H1 (cell line): ENCODE data around the gene DHRS7B. TPM values are rescaled to one million over a fixed set of nuclear protein-coding genes. Genes with fewer than 3 reads are reported as not detected.

Experiments used
- CTCF ChIA-PET: fragments of 300-600 bp; sonication (Branson Sonifier 250); formaldehyde crosslinking; loops from one replicate; lab custom pipeline; 2021; ENCODE audit not compliant: partially characterized antibody; lab: Charles Lee
- POLR2A ChIA-PET: fragments of 300-600 bp; sonication (Branson Sonifier 250); formaldehyde crosslinking; loops from one replicate; lab custom pipeline; 2021; ENCODE audit warnings: inconsistent platforms; ENCODE audit not compliant: partially characterized antibody; lab: Charles Lee
- DNase-seq, 2 experiments: peaks; one replicate each; pipeline versions ENCODE4 v3.0.0 to v3.0.0-alpha.2; 2010 to 2022; ENCODE audit warnings: low spot score in 2 of 2, low read depth in 1 of 2, mixed read lengths in 1 of 2
- FAIRE-seq: peaks from 2 replicates; lab custom pipeline; 2011; peaks lifted over from hg19 to GRCh38; lab: Jason Lieb, UNC
- H2AFZ ChIP-seq: 2 replicates; pipeline ENCODE4 v1.8.1; 2012; ENCODE audit warnings: low read length, inconsistent platforms
- H2AK5ac ChIP-seq: 2 replicates; pipeline ENCODE4 v1.6.1; 2013; ENCODE audit warnings: low read depth, low read length
- H2BK120ac ChIP-seq: replicated peaks from 2 replicates; pipeline ENCODE3; 2013; ENCODE audit warnings: low read depth, low read length, inconsistent platforms
- H2BK12ac ChIP-seq: 2 replicates; pipeline ENCODE4 v1.6.1; 2013; ENCODE audit warnings: low read depth, low read length
- H2BK15ac ChIP-seq: 2 replicates; pipeline ENCODE4 v1.6.1; 2013; ENCODE audit warnings: low read length
- H2BK20ac ChIP-seq: 2 replicates; pipeline ENCODE4 v1.6.1; 2013; ENCODE audit warnings: low read length
- H2BK5ac ChIP-seq: 2 replicates; pipeline ENCODE4 v1.6.1; 2013; ENCODE audit warnings: low read depth, low read length
- H3K14ac ChIP-seq: 2 replicates; pipeline ENCODE4 v1.6.1; 2013; ENCODE audit warnings: inconsistent platforms; ENCODE audit not compliant: insufficient read length
- H3K18ac ChIP-seq: 2 replicates; pipeline ENCODE4 v1.6.1; 2013; ENCODE audit warnings: low read length; ENCODE audit errors: extremely low read depth
- H3K23ac ChIP-seq: 2 replicates; pipeline ENCODE4 v1.6.1; 2013; ENCODE audit warnings: inconsistent platforms; ENCODE audit not compliant: insufficient read length
- H3K23me2 ChIP-seq: 2 replicates; pipeline ENCODE4 v1.6.1; 2013; ENCODE audit warnings: low read depth, low read length
- H3K27ac ChIP-seq: 2 replicates; pipeline ENCODE4 v1.6.1; 2011; ENCODE audit warnings: low read depth, low read length, inconsistent platforms
- H3K27me3 ChIP-seq, 4 experiments: replicated peaks in 1 of 4; 1 replicate in 1 of 4; 2 replicates in 3 of 4; pipeline versions ENCODE4 v1.6.1 to v1.8.1; 2011 to 2013; ENCODE audit warnings: low read length in 3 of 4, mild to moderate bottlenecking in 3 of 4, inconsistent platforms in 2 of 4, mixed read lengths in 2 of 4, moderate library complexity in 1 of 4; ENCODE audit not compliant: control insufficient read depth in 3 of 4, insufficient read depth in 3 of 4; ENCODE audit errors: extremely low read depth in 1 of 4
- H3K36me3 ChIP-seq, 4 experiments: 2 replicates each; pipeline versions ENCODE4 v1.6.1 to v1.8.1; 2011 to 2013; ENCODE audit warnings: mild to moderate bottlenecking in 4 of 4, low read length in 3 of 4, moderate library complexity in 2 of 4, control low read depth in 1 of 4, inconsistent platforms in 1 of 4; ENCODE audit not compliant: insufficient read depth in 4 of 4, control insufficient read depth in 2 of 4
- H3K4ac ChIP-seq: replicated peaks from 2 replicates; pipeline ENCODE3; 2013; ENCODE audit warnings: low read length, low read depth, mixed read lengths, inconsistent platforms; ENCODE audit not compliant: insufficient read length
- H3K4me1 ChIP-seq, 4 experiments: replicated peaks in 1 of 4; 1 replicate in 1 of 4; 2 replicates in 3 of 4; pipeline versions ENCODE4 v1.6.1 to v1.8.1; 2011 to 2013; ENCODE audit warnings: low read length in 3 of 4, inconsistent platforms in 2 of 4, mixed read lengths in 1 of 4; ENCODE audit not compliant: insufficient read depth in 4 of 4, control insufficient read depth in 3 of 4
- H3K4me2 ChIP-seq, 2 experiments: 2 replicates each; pipeline versions ENCODE4 v1.6.1 to v1.8.1; 2011 to 2013; ENCODE audit warnings: low read depth in 2 of 2, low read length in 2 of 2, control low read depth in 1 of 2, inconsistent platforms in 1 of 2, mild to moderate bottlenecking in 1 of 2; ENCODE audit not compliant: insufficient read depth in 1 of 2
- H3K4me3 ChIP-seq, 4 experiments: fragments of 200-600, 300-600 bp in 1 of 4; sonication (generic), shearing (Covaris generic), sonication (Bioruptor Twin) in 1 of 4; 2 replicates each; pipeline versions ENCODE4 v1.5.1 to v1.8.1; 2011 to 2016; ENCODE audit warnings: low read length in 4 of 4, low read depth in 3 of 4, control low read depth in 2 of 4, inconsistent platforms in 2 of 4, mild to moderate bottlenecking in 2 of 4, mixed read lengths in 1 of 4, moderate library complexity in 1 of 4; ENCODE audit not compliant: insufficient read depth in 2 of 4; ENCODE audit errors: extremely low read depth in 1 of 4
- H3K56ac ChIP-seq: replicated peaks from 2 replicates; pipeline ENCODE3; 2013; ENCODE audit warnings: low read depth, mild to moderate bottlenecking, mixed read lengths, low read length, inconsistent platforms; ENCODE audit not compliant: insufficient read length
- H3K79me1 ChIP-seq: 2 replicates; pipeline ENCODE4 v1.6.1; 2013; ENCODE audit warnings: low read depth, low read length, control low read depth
- H3K79me2 ChIP-seq, 2 experiments: 2 replicates each; pipeline versions ENCODE4 v1.6.1 to v1.8.1; 2012 to 2013; ENCODE audit warnings: low read length in 2 of 2, mild to moderate bottlenecking in 2 of 2, inconsistent platforms in 1 of 2; ENCODE audit not compliant: insufficient read depth in 2 of 2, control insufficient read depth in 1 of 2
- H3K9ac ChIP-seq, 4 experiments: replicated peaks in 1 of 4; 1 replicate in 1 of 4; 2 replicates in 3 of 4; pipeline versions ENCODE4 v1.6.1 to v1.8.1; 2011 to 2013; ENCODE audit warnings: low read depth in 3 of 4, low read length in 3 of 4, control low read depth in 2 of 4, mild to moderate bottlenecking in 2 of 4, moderate library complexity in 2 of 4, inconsistent platforms in 1 of 4; ENCODE audit errors: extremely low read depth in 1 of 4
- H3K9me3 ChIP-seq, 2 experiments: 2 replicates each; pipeline versions ENCODE4 v1.6.1 to v1.8.1; 2012 to 2013; ENCODE audit warnings: mild to moderate bottlenecking in 2 of 2, moderate library complexity in 2 of 2, control low read depth in 1 of 2, inconsistent platforms in 1 of 2, low read depth in 1 of 2, low read length in 1 of 2, mixed read lengths in 1 of 2; ENCODE audit not compliant: insufficient read depth in 2 of 2
- H4K20me1 ChIP-seq, 2 experiments: replicated peaks in 1 of 2; 2 replicates each; pipeline versions ENCODE3 to v1.8.1; 2011 to 2013; ENCODE audit warnings: inconsistent platforms in 2 of 2, low read length in 2 of 2, mild to moderate bottlenecking in 1 of 2; ENCODE audit not compliant: insufficient read depth in 2 of 2, control insufficient read depth in 1 of 2
- H4K5ac ChIP-seq: 2 replicates; pipeline ENCODE4 v1.6.1; 2013; ENCODE audit warnings: low read length, low read depth, mixed read lengths, inconsistent platforms; ENCODE audit not compliant: insufficient read length
- H4K8ac ChIP-seq: 2 replicates; pipeline ENCODE4 v1.8.0; 2013; ENCODE audit warnings: mild to moderate bottlenecking, moderate library complexity, low read length, inconsistent platforms; ENCODE audit not compliant: insufficient read depth; ENCODE audit errors: extremely low read depth
- H4K91ac ChIP-seq: replicated peaks from 2 replicates; pipeline ENCODE3; 2013; ENCODE audit warnings: low read length, mixed read lengths, inconsistent platforms; ENCODE audit not compliant: insufficient read length
- GTF2F1 ChIP-seq: IDR thresholded peaks from 2 replicates; pipeline ENCODE4 v1.6.1; 2012; ENCODE audit warnings: low read depth, low read length, improper control_type of control experiment, borderline replicate concordance
- WGBS, 2 experiments: shearing (Covaris generic) in 1 of 2; methylation state at CpG; one replicate each; pipeline versions ENCODE4 v1.1.6 to v1.1.7; 2013 to 2015; ENCODE audit warnings: low lambda C conversion rate in 2 of 2, mixed read lengths in 2 of 2, inconsistent platforms in 1 of 2, low coverage in 1 of 2, missing lambda C conversion rate in 1 of 2; ENCODE audit not compliant: insufficient replicate concordance in 2 of 2, insufficient coverage in 1 of 2, insufficient read length in 1 of 2; ENCODE audit errors: extremely low coverage in 1 of 2, missing lambda C conversion rate in 1 of 2; 5-methylcytosine and 5-hydroxymethylcytosine counted together
- polyA plus RNA-seq, 7 experiments: library from polyadenylated mRNA; depleted of rRNA in 3 of 7; stranded (reverse) in 5 of 7; unstranded in 2 of 7; fragments of >200 nt in 5 of 7; fragments of 200-250 nt in 2 of 7; gene quantifications; 1 replicate in 5 of 7; 2 replicates in 1 of 7; 4 replicates in 1 of 7; pipeline versions ENCODE4 v1.2.1 to v1.2.3, GENCODE V29; 2011 to 2013; ENCODE audit warnings: missing spikeins in 2 of 7, mixed read lengths in 2 of 7
- total RNA-seq: library from RNA; stranded (reverse); fragmentation: NEBNext Ultra II Directional; extraction: Animal tissue kit (Norgen Biotek cat#: 25700); gene quantifications from 2 replicates; pipeline ENCODE4 v1.2.1, GENCODE V29; 2021

The DHRS7B gene
- total and polyA plus RNA-seq, 2 of the 8 experiments (the other 6 are each of a cell fraction or from before 2014, with no cell fraction given): 11.0 to 27.9 TPM

GRCh38 chr17:21184570-21184969 lies 57.8 kb downstream of the DHRS7B start:
- no peaks in the 10 kb centered on the region for H3K79me2 ChIP-seq
- H2BK15ac ChIP-seq: no peak overlapping the region
- no peak overlapping the region for H3K4me2 ChIP-seq
- no peak for TF ChIP-seq GTF2F1
- no peak overlapping the region for H3K18ac ChIP-seq
- no peak overlapping the region for H4K91ac ChIP-seq
- no peak overlapping the region for H2BK120ac ChIP-seq
- no peak overlapping the region for H2BK20ac ChIP-seq
- no peak overlapping the region for H2BK5ac ChIP-seq
- CTCF ChIA-PET: interaction anchor here (0.6 to 2.1 kb wide), 3 partner anchors 11 to 274 kb away, joined by 3 to 5 read pairs (median 3); no protein-coding TSS in a partner anchor
- H2AFZ ChIP-seq: no peak overlapping the region
- no peak overlapping the region for H3K27ac ChIP-seq
- no peaks in the 10 kb centered on the region for H4K20me1 ChIP-seq
- no peak overlapping the region for H4K8ac ChIP-seq
- POLR2A ChIA-PET: interaction anchor here (1.1 to 1.4 kb wide), 2 partner anchors 17 to 43 kb away, joined by 3 to 5 read pairs; no protein-coding TSS in a partner anchor
- no peak for FAIRE-seq
- no peaks in the 10 kb centered on the region for H3K4me1 ChIP-seq
- no peak overlapping the region for H3K4ac ChIP-seq
- no peaks in the 10 kb centered on the region for H3K23me2 ChIP-seq
- H3K4me3 ChIP-seq: no peak overlapping the region
- H2AK5ac ChIP-seq: no peak overlapping the region
- no peaks in the 10 kb centered on the region for H3K9me3 ChIP-seq
- H4K5ac ChIP-seq: no peak overlapping the region
- DNase-seq: no peak
- H3K23ac ChIP-seq: no peak overlapping the region
- H2BK12ac ChIP-seq: no peak overlapping the region
- WGBS, 2 experiments: 93% methylated on average over 3 of the region's 3 CpGs; no CpG with 5 or more reads in 1 of the 2 experiments
- no peaks in the 10 kb centered on the region for H3K79me1 ChIP-seq
- H3K27me3 ChIP-seq: no peaks in the 10 kb centered on the region
- H3K56ac ChIP-seq: no peak overlapping the region
- H3K36me3 ChIP-seq: no peaks in the 10 kb centered on the region; a peak in 2 of 8 replicates
- H3K9ac ChIP-seq: no peak overlapping the region; a peak in 1 of 7 replicates
- no peak overlapping the region for H3K14ac ChIP-seq
